Gastrocnemius medialis (tissue), 4 donors: ENCODE measurements around the gene ABR.

Experiments
- POLR2A ChIP-seq, 2 donors: fragments of 450-650 bp; IDR thresholded peaks; one replicate each; pipeline ENCODE4 v1.6.1; 2017; ENCODE audit warnings: antibody characterized with exemption in 2 of 2, mild to moderate bottlenecking in 2 of 2, moderate library complexity in 2 of 2
- TF ChIP-seq, protein P1 (sequence below), 5 experiments: fragments of 450-650 bp in 3 of 5; fragments of 200-600 bp in 2 of 5; sonication (generic) in 2 of 5; IDR thresholded peaks in 4 of 5; conservative IDR thresholded peaks in 1 of 5; 1 replicate in 4 of 5; 2 replicates in 1 of 5; pipeline ENCODE4 v1.5.1; 2016 to 2019; ENCODE audit warnings: antibody characterized with exemption in 5 of 5, mild to moderate bottlenecking in 3 of 5, moderate library complexity in 3 of 5

DNA sequence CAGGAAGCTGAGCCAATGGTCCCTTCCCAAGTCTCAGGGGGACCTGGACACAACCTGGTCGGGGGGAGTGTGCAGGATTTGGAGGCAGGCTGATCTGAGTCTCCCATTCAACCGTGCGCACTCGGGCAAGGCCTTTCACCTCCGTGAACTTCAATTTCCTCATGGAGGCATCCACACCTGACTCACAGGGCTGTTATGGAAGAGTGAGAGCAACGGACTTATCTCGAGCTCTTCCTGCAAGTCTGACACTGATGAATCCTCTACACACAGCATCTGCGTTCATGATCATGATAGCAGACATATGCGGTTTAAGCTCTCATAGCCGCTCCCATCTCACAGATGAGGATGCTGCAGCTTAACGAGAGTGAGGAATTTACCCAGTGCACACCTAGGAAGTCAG is 161.2 kb downstream of the ABR start:
- no peak for TF ChIP-seq POLR2A (IDR thresholded peaks at IDR 0.05)
- TF ChIP-seq, protein P1, sequence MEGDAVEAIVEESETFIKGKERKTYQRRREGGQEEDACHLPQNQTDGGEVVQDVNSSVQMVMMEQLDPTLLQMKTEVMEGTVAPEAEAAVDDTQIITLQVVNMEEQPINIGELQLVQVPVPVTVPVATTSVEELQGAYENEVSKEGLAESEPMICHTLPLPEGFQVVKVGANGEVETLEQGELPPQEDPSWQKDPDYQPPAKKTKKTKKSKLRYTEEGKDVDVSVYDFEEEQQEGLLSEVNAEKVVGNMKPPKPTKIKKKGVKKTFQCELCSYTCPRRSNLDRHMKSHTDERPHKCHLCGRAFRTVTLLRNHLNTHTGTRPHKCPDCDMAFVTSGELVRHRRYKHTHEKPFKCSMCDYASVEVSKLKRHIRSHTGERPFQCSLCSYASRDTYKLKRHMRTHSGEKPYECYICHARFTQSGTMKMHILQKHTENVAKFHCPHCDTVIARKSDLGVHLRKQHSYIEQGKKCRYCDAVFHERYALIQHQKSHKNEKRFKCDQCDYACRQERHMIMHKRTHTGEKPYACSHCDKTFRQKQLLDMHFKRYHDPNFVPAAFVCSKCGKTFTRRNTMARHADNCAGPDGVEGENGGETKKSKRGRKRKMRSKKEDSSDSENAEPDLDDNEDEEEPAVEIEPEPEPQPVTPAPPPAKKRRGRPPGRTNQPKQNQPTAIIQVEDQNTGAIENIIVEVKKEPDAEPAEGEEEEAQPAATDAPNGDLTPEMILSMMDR (IDR thresholded peaks at IDR 0.05 in 4 of 5, conservative IDR thresholded peaks at IDR 0.05 in 1 of 5) = no peak
